Measurements from ENCODE around the gene CA4.

DNA sequence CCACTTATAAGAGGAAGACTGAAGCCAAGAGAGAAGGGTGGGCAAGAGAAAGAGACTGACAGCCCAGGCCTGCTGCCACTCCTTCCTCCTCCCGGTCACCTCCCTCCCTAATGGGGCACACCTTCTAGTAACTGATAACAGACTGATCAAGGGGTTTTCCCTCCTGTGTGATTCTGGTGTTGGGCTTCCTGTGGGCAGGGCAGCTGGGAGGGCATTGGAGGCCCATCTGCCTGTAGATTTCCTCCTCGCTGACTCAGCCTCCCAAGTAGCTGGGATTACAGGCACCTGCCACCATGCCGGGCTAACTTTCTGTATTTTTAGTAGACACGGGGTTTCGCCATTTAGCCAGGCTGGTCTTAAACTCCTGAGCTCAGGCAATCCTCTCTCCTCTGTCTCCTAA is 16.2 kb downstream of the CA4 start:
- TF ChIP-seq, protein P1, sequence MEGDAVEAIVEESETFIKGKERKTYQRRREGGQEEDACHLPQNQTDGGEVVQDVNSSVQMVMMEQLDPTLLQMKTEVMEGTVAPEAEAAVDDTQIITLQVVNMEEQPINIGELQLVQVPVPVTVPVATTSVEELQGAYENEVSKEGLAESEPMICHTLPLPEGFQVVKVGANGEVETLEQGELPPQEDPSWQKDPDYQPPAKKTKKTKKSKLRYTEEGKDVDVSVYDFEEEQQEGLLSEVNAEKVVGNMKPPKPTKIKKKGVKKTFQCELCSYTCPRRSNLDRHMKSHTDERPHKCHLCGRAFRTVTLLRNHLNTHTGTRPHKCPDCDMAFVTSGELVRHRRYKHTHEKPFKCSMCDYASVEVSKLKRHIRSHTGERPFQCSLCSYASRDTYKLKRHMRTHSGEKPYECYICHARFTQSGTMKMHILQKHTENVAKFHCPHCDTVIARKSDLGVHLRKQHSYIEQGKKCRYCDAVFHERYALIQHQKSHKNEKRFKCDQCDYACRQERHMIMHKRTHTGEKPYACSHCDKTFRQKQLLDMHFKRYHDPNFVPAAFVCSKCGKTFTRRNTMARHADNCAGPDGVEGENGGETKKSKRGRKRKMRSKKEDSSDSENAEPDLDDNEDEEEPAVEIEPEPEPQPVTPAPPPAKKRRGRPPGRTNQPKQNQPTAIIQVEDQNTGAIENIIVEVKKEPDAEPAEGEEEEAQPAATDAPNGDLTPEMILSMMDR (IDR thresholded peaks at IDR 0.05; ENCODE audit: low read length), result no peak
- TF ChIP-seq EZH2 (IDR thresholded peaks at IDR 0.05; ENCODE audit: borderline replicate concordance, low read length), result no peak
